Activated CD8-positive, alpha-beta memory T cell treated with anti-CD3 and anti-CD28 coated beads, Interleukin-2, amount 10 ng/mL, durations not matched to agents 7 days and 5 days (primary cell): ENCODE measurements around the gene PRSS8. TPM values are rescaled to one million over a fixed set of nuclear protein-coding genes. Genes with fewer than 3 reads are reported as not detected.

Experiments used
- ATAC-seq: fragments of 150-1000 bp; cut with Tn5 transposase; one replicate; pipeline ENCODE4 v1.10.0; 2021; ENCODE audit warnings: moderate library complexity
- CTCF ChIA-PET: fragments of 350-600 bp; sonication (Branson Sonifier 250); formaldehyde crosslinking; loops from one replicate; lab custom pipeline; 2021; ENCODE audit warnings: antibody characterized with exemption; lab: Charles Lee
- DNase-seq: peaks from one replicate; pipeline ENCODE4 v3.0.0-alpha.2; 2020
- H3K27ac Mint-ChIP-seq: one replicate; pipeline ENCODE4 v1.8.0; 2021; ENCODE audit warnings: mild to moderate bottlenecking, mixed read lengths
- H3K27me3 Mint-ChIP-seq: one replicate; pipeline ENCODE4 v1.8.0; 2021; ENCODE audit warnings: mixed read lengths
- H3K36me3 Mint-ChIP-seq: one replicate; pipeline ENCODE4 v1.8.0; 2021; ENCODE audit warnings: mild to moderate bottlenecking, mixed read lengths
- H3K4me1 Mint-ChIP-seq: one replicate; pipeline ENCODE4 v1.8.0; 2021; ENCODE audit warnings: mixed read lengths
- H3K4me3 Mint-ChIP-seq: one replicate; pipeline ENCODE4 v1.8.0; 2021; ENCODE audit warnings: mild to moderate bottlenecking, moderate library complexity, mixed read lengths
- H3K9me3 Mint-ChIP-seq: one replicate; pipeline ENCODE4 v1.8.0; 2022; ENCODE audit warnings: low read depth, mixed read lengths
- total RNA-seq, 2 experiments: library from RNA; stranded (reverse); gene quantifications; one replicate each; pipeline ENCODE4 v1.2.3, GENCODE V29; 2021

Gene PRSS8
- total RNA-seq, 2 experiments from 2014 or later, result not detected

DNA sequence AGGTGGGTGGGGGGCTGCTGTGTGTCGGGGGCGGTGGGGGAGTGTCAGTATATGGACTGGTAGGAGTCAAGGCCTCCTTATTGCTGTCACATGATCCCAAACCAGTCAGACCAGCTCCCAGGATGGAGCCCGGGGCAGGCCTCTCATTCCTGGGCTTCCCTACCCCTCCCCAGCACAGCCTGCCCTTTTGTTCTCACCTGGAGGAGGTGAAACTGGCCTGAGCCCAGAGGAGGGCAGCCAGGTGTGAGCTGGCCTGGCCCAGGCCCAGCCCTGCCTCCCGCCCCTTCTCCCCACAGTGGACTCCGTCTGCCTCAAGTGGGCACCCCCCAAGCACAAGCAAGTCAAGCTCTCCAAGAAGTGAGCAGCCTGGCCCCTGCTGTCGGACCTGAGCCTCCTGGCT, 4.6 kb downstream of the PRSS8 start:
- H3K27ac Mint-ChIP-seq, result no peak overlapping the region
- H3K36me3 Mint-ChIP-seq, result peaks cover 5% of the 10 kb centered on the region
- no peaks in the 10 kb centered on the region for H3K27me3 Mint-ChIP-seq
- peaks cover under 1% of the 10 kb centered on the region for H3K4me1 Mint-ChIP-seq
- H3K9me3 Mint-ChIP-seq, result no peaks in the 10 kb centered on the region
- no peak for DNase-seq
- CTCF ChIA-PET, result interaction anchor here (1.3 kb wide), 1 partner anchor 14 kb away, joined by 3 read pairs; no protein-coding TSS in a partner anchor
- H3K4me3 Mint-ChIP-seq, result no peak overlapping the region
- no peak for ATAC-seq

DNA sequence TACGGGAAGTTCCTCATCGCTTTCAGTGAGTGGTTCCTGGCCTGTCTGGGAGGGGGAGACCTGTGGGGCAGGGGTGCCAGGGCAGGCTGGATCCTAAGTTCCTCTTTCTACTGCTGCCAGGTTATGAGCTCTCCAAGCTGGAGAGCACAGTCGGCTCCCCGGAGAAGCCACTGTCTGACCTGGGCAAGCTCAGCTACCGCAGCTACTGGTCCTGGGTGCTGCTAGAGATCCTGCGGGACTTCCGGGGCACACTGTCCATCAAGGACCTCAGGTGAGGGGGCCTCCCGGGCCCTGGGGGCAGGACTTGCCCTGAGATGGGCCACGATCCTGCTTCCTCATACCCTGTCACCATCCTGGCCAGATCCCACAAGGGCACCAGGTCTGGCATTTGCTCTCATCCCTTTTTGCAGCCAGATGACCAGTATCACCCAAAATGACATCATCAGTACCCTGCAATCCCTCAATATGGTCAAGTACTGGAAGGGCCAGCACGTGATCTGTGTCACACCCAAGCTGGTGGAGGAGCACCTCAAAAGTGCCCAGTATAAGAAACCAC, 5.1 kb downstream of the PRSS8 start:
- Mint-ChIP-seq H3K4me3 (no peak overlapping the region), H3K27ac (no peak overlapping the region), H3K4me1 (peaks cover 2% of the 10 kb centered on the region), H3K9me3 (no peaks in the 10 kb centered on the region), H3K27me3 (no peaks in the 10 kb centered on the region), H3K36me3 (peaks cover 5% of the 10 kb centered on the region)
- DNase-seq (no peak), ATAC-seq (no peak)
- CTCF ChIA-PET, result interaction anchor here (1.3 kb wide), 1 partner anchor 14 kb away, joined by 3 read pairs; no protein-coding TSS in a partner anchor

DNA sequence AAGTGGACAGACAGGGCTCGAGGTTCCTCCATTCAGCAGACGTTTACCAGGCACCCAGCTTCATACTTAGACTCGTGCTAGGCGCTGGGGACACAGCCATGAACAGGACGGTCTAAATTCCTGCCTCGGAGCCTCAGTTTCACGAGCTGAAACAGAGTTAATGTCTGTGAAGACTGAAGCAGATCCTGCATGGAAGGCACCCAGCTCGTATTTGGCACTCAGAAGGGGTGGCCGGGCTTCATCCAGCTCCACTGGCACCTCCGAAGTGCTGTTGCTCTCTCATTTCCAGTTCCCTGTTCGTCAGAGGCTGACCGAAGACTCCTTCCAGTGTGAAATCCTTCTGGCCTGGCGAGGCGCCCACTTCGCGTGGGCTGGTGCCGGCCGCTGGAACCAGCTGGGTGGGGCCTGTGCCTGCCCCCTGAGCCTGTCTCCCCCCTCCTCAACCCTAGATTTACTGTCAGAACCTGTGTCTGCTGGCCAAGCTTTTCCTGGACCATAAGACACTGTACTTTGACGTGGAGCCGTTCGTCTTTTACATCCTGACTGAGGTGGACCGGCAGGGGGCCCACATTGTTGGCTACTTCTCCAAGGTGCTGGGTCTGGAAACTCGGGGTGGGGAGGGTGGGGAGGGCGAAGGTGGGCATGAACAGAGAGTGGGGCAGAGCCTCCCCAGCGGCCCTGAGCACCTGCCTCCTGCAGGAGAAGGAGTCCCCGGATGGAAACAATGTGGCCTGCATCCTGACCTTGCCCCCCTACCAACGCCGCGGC, 5.8 kb downstream of the PRSS8 start:
- H3K27ac Mint-ChIP-seq, result no peak overlapping the region
- DNase-seq (no peak), ATAC-seq (no peak)
- no peaks in the 10 kb centered on the region for H3K9me3 Mint-ChIP-seq
- H3K4me3 Mint-ChIP-seq, result no peak overlapping the region
- peaks cover 2% of the 10 kb centered on the region for H3K4me1 Mint-ChIP-seq
- CTCF ChIA-PET, result no interaction called here
- peaks cover 5% of the 10 kb centered on the region for H3K36me3 Mint-ChIP-seq
- no peaks in the 10 kb centered on the region for H3K27me3 Mint-ChIP-seq

DNA sequence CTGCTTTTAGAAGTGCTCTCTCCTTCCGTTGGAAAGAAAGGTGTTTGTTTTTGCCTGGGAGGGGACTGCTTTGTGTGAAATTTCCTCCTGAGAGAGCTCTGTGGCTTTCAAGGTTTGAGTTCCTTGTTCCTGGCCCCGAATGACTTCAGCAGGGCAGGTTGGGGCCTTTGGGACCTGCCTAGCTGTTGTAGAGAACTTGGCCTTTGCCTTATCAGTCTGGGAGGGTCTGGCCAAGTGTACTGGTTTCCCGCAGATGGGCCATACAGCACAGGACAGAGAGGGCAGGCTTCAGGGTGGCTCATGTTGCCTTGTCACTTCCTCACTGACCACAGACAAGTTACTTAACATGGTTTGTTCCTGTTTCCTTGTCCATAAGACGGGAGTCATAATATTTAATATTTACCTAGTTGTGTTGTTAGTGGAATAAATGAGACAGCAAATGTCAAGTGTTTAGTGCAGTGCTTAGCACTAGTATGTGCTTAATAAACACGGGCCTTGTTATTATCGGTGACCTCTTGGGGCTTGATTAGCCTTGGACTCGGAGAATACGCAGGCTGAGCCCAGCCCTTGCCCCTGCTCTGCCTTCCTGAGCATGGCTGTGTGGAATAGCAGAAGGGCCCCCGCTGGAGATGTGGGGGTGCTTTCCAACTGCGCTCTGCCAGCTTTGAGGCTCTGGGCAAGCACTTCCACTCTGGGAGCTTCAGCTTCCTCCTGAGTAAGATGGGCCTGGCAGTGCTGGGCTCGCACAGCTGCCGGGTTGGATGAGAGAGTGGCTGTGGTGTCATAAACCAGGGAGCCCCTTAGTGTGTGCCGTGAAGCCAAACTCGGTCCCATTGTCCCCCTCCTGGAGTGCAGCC, 6.6 kb downstream of the PRSS8 start:
- no peaks in the 10 kb centered on the region for H3K9me3 Mint-ChIP-seq
- ATAC-seq (no peak), DNase-seq (no peak)
- H3K27ac Mint-ChIP-seq, result peak overlapping the region; percentile 74
- H3K4me1 Mint-ChIP-seq, result peaks cover 2% of the 10 kb centered on the region
- H3K4me3 Mint-ChIP-seq, result no peak overlapping the region
- no peaks in the 10 kb centered on the region for H3K27me3 Mint-ChIP-seq
- H3K36me3 Mint-ChIP-seq, result peaks cover 5% of the 10 kb centered on the region
- CTCF ChIA-PET, result no interaction called here

DNA sequence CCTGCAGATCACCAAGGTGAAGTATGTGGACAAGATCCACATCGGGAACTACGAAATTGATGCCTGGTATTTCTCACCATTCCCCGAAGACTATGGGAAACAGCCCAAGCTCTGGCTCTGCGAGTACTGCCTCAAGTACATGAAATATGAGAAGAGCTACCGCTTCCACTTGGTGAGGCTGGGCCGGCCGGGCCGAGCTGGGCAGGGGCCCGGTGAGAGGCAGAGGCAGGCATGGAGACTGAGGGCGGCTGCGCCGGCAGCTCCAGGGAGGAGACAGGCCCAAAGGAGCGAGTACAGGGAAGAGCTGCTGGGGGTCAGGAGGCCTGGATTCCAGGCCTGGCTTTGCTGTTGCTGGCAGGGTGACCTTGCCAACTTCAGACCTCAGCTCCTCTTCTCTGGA, 8.3 kb downstream of the PRSS8 start:
- H3K4me1 Mint-ChIP-seq, result peaks cover 2% of the 10 kb centered on the region
- CTCF ChIA-PET, result interaction anchor here (1.1 kb wide), 1 partner anchor 15 kb away, joined by 4 read pairs; no protein-coding TSS in a partner anchor
- no peak overlapping the region for H3K27ac Mint-ChIP-seq
- H3K4me3 Mint-ChIP-seq, result no peak overlapping the region
- DNase-seq, result no peak
- H3K27me3 Mint-ChIP-seq, result no peaks in the 10 kb centered on the region
- H3K36me3 Mint-ChIP-seq, result peaks cover 7% of the 10 kb centered on the region
- H3K9me3 Mint-ChIP-seq, result no peaks in the 10 kb centered on the region
- ATAC-seq, result no peak

DNA sequence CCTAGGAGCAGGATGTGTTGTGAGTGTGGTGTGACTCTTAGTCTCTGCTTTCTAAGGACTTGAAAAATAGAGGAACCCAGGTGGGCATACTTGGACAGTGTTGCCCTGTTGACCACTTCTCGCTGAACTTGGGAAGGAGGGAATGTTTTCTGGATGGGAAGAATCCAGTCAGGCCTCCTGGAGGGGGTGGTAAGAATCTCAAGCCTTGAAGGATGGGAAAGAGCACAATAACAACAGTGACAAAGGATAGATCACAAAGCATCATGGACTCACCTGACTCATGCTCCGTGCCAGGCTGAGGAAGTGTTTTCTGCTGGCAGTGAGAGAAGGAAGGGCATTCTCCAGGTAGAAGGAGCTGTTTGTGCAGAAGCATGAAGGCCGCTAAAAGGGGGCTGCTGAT, 9.7 kb downstream of the PRSS8 start:
- CTCF ChIA-PET, result interaction anchor here (1.1 kb wide), 1 partner anchor 8 kb away, joined by 3 read pairs; the partner anchor contains the start of gene KAT8
- DNase-seq, result no peak
- ATAC-seq, result no peak

DNA sequence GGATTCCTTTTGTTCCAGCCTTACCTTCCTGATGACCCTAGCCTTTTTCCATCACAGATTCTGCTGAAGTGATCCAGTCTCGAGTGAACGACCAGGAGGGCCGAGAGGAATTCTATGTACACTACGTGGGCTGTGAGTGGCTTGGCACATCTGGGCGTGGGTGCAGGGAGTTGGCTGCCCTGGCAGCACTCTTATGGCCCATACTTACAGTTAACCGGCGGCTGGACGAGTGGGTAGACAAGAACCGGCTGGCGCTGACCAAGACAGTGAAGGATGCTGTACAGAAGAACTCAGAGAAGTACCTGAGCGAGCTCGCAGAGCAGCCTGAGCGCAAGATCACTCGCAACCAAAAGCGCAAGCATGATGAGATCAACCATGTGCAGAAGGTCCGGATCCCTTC, 15.4 kb downstream of the PRSS8 start:
- no peak overlapping the region for H3K27ac Mint-ChIP-seq
- H3K27me3 Mint-ChIP-seq, result no peaks in the 10 kb centered on the region
- ATAC-seq (no peak), DNase-seq (no peak)
- H3K9me3 Mint-ChIP-seq, result no peaks in the 10 kb centered on the region
- H3K4me1 Mint-ChIP-seq, result peaks cover 18% of the 10 kb centered on the region
- H3K4me3 Mint-ChIP-seq, result no peak overlapping the region
- peaks cover 18% of the 10 kb centered on the region for H3K36me3 Mint-ChIP-seq
- CTCF ChIA-PET, result interaction anchor here (4.6 kb wide), 1 partner anchor 23 kb away, joined by 25 read pairs; no protein-coding TSS in a partner anchor

More for the DNA sequence above, 9.7 kb downstream of the PRSS8 start:
- Mint-ChIP-seq H3K4me3 (no peak overlapping the region), H3K36me3 (peaks cover 14% of the 10 kb centered on the region), H3K27me3 (no peaks in the 10 kb centered on the region), H3K9me3 (no peaks in the 10 kb centered on the region), H3K27ac (no peak overlapping the region), H3K4me1 (peaks cover 2% of the 10 kb centered on the region)

DNA sequence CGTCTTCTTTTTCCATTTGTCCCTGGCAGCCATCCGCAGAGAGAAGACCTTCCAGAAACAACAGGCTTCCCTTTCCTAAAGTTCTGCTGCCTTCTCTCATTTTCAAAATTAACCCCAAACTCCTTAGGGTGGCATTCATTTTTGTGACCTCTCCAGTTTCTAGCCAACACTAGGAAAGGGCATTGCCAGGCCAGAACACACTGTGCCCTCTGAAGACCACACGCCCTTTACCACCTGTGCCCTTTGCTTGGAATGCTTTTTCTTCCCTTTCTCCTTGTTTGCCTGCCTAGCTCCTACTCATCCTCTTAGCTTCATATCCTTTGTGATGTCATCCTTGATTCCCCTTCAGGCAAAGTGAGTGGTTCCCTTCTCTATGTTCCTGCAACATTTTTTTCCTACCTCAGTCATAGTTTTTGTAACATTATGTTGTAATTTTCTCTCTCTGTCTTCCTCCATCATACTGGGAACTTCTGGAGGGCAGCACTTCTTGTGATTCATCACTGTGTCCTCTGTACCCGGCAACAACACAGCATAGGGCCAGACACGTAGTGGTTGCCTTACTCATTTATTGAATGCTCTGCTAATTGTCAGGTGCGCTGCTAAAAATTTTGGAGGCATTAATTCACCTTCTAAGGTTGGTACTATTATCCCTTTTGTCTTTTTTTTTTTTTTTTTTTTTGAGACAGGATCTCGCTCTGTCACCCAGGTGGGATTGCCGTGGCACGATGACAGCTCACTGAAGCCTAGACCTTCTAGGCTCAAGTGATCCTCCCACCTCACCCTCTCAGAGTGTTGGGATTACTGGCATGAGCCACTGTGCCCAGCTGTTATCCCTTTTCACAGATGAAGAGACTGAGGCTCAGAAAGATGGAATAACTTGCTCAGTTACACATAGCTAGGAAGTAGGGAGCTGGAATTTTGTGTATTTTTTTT, 17.0 kb downstream of the PRSS8 start:
- Mint-ChIP-seq H3K27ac (peak overlapping the region; percentile 82), H3K4me3 (peak overlapping the region; percentile 87), H3K9me3 (no peaks in the 10 kb centered on the region), H3K4me1 (peaks cover 25% of the 10 kb centered on the region), H3K27me3 (no peaks in the 10 kb centered on the region), H3K36me3 (peaks cover 18% of the 10 kb centered on the region)
- DNase-seq (no peak), ATAC-seq (no peak)
- CTCF ChIA-PET, result interaction anchor here (1.1 to 4.8 kb wide), 6 partner anchors 21 to 342 kb away, joined by 3 to 35 read pairs (median 6); partner anchors contain the start of genes HSD3B7, ZNF646 and ZNF668

DNA sequence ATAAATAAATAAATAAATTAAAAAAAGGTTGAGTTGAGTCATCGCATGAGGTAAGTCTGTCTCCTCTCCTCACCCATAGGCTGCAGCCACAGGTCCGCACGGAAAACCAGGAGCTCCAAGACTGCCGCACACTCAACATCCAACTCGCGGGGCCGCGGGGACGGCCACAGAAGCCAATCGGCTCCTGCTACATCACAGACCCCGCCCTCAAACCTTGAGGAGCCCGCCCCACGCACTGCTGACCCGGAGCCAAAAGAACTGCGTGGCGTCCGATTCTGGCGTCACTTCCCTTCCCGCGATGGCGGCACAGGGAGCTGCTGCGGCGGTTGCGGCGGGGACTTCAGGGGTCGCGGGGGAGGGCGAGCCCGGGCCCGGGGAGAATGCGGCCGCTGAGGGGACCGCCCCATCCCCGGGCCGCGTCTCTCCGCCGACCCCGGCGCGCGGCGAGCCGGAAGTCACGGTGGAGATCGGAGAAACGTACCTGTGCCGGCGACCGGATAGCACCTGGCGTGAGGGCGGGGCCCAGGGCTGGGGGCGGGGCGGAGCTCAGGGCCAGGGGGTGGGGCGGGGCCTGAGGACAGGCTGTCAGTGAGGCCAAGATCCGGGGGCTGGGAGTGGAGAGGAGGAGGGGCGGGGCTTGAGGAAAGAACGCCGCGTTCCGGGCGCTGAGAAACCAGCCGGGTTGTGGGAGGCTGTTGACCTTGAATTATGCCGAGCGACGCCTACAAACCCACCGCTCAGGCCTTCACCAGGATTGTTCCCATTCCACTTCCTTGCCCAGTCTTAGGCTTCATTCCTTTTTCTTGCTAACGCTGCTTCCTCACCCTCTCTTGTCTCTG, 17.9 kb downstream of the PRSS8 start, which contains the start of gene KAT8:
Gene KAT8, plus strand, starts transcription at position 281 of the 839 bp plus-strand sequence. Its CDS starts 18 bp downstream, at position 299.
- DNase-seq, result peak; percentile 99
- H3K27ac Mint-ChIP-seq, result peak within 1 kb of the TSS; percentile 83

DNA sequence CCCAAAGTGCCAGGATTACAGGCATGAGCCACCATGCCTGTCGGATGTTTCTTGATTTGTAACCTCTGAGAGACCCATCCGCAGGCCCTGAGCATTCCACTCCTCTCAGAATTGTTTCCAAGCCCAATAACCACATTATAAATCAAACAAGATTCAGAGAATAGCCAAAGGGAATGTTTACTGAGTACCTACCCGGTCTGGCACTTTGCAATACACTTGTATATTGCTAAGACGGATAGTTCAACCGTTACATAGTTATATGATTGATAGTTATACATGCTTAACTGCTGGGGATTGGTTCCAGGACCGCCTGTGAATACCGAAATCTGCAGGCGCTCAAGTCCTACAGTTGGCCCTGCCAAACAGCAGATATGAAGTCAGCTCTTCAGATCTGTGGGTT, 21.1 kb downstream of the PRSS8 start:
- DNase-seq (no peak), ATAC-seq (no peak)
- Mint-ChIP-seq H3K9me3 (no peaks in the 10 kb centered on the region), H3K27me3 (no peaks in the 10 kb centered on the region), H3K36me3 (peaks cover 18% of the 10 kb centered on the region), H3K4me1 (peaks cover 29% of the 10 kb centered on the region), H3K4me3 (no peak overlapping the region), H3K27ac (no peak overlapping the region)
- CTCF ChIA-PET, result interaction anchor here (4.8 kb wide), 1 partner anchor 28 kb away, joined by 35 read pairs; no protein-coding TSS in a partner anchor

More for the DNA sequence above, 17.9 kb downstream of the PRSS8 start, which contains the start of gene KAT8:
- peak; percentile 96 for ATAC-seq
- CTCF ChIA-PET, result interaction anchor here (0.6 to 4.8 kb wide), 14 partner anchors 8 to 343 kb away, joined by 3 to 35 read pairs (median 4); partner anchors contain the start of genes BCKDK, HSD3B7, ZNF646 and ZNF668
- Mint-ChIP-seq H3K36me3 (peaks cover 19% of the 10 kb centered on the region), H3K9me3 (no peaks in the 10 kb centered on the region), H3K4me3 (peak within 1 kb of the TSS; percentile 87), H3K27me3 (no peaks in the 10 kb centered on the region), H3K4me1 (peaks cover 25% of the 10 kb centered on the region)
